Endothelial cell of umbilical vein (primary cell): ENCODE results near the gene MIPEP. TPM values are rescaled to one million over a fixed set of nuclear protein-coding genes. Genes with fewer than 3 reads are reported as not detected.

Source experiments
- BruUV-seq: library from RNA; stranded (reverse); fragments of 400-500 nt; replicated peaks from 2 replicates; lab custom pipeline; 2021; lab: Mats Ljungman, UMichigan
- CTCF ChIA-PET: fragments of 300-600, 350-600 bp; sonication (Branson Sonifier 250); formaldehyde crosslinking; loops from one replicate; lab custom pipeline; 2021; ENCODE audit warnings: antibody characterized with exemption, inconsistent platforms; lab: Charles Lee
- POLR2A ChIA-PET: fragments of 300-600, 350-600 bp; sonication (Branson Sonifier 250); formaldehyde crosslinking; loops from one replicate; lab custom pipeline; 2021; ENCODE audit warnings: antibody characterized with exemption, inconsistent platforms; lab: Charles Lee
- DNase-seq: peaks from one replicate; pipeline ENCODE4 v3.0.0-alpha.2; 2011; ENCODE audit warnings: low read depth, low spot score
- FAIRE-seq: peaks from 2 replicates; lab custom pipeline; 2011; peaks lifted over from hg19 to GRCh38; lab: Jason Lieb, UNC
- H2AFZ ChIP-seq: 2 replicates; pipeline ENCODE4 v1.6.0; 2012; ENCODE audit warnings: low read depth, low read length, control low read depth, inconsistent platforms
- H3K27ac ChIP-seq: 2 replicates; pipeline ENCODE4 v1.5.1; 2011; ENCODE audit warnings: low read depth, mild to moderate bottlenecking, control low read depth, low read length, moderate library complexity; ENCODE audit not compliant: insufficient read depth
- H3K27me3 ChIP-seq, 2 experiments: 2 replicates each; pipeline versions ENCODE4 v1.6.0 to v1.6.1; 2011; ENCODE audit warnings: low read length in 2 of 2, mixed read lengths in 1 of 2; ENCODE audit not compliant: control insufficient read depth in 2 of 2, insufficient read depth in 2 of 2
- H3K36me3 ChIP-seq, 2 experiments: 2 replicates in 1 of 2; 3 replicates in 1 of 2; pipeline ENCODE4 v1.5.1; 2011; ENCODE audit warnings: low read length in 2 of 2, mild to moderate bottlenecking in 1 of 2, moderate library complexity in 1 of 2; ENCODE audit not compliant: control insufficient read depth in 2 of 2, insufficient read depth in 2 of 2; ENCODE audit errors: extremely low read depth in 1 of 2
- H3K4me1 ChIP-seq: 3 replicates; pipeline ENCODE4 v1.5.1; 2011; ENCODE audit warnings: mild to moderate bottlenecking, low read length; ENCODE audit not compliant: control insufficient read depth, insufficient read depth; ENCODE audit errors: extremely low read depth
- H3K4me2 ChIP-seq: 2 replicates; pipeline ENCODE4 v1.6.1; 2011; ENCODE audit warnings: low read length, control low read depth, mixed read lengths; ENCODE audit not compliant: insufficient read depth
- H3K4me3 ChIP-seq, 3 experiments: fragments of 200-600 bp in 1 of 3; sonication (generic), shearing (Covaris generic) in 1 of 3; replicated peaks in 1 of 3; 2 replicates each; pipeline ENCODE4 v1.5.1; 2011 to 2016; ENCODE audit warnings: control low read depth in 3 of 3, low read length in 3 of 3, mild to moderate bottlenecking in 2 of 3, inconsistent platforms in 1 of 3, low read depth in 1 of 3, moderate library complexity in 1 of 3; ENCODE audit not compliant: insufficient read depth in 1 of 3
- H3K79me2 ChIP-seq: 2 replicates; pipeline ENCODE4 v1.6.0; 2012; ENCODE audit warnings: low read length, inconsistent platforms; ENCODE audit not compliant: control insufficient read depth, insufficient read depth
- H3K9ac ChIP-seq: replicated peaks from 2 replicates; pipeline ENCODE3; 2011; ENCODE audit warnings: low read length, control low read depth; ENCODE audit not compliant: insufficient read depth; ENCODE audit errors: extremely low read depth
- H3K9me1 ChIP-seq: replicated peaks from 3 replicates; pipeline ENCODE4 v1.6.0; 2011; ENCODE audit warnings: mild to moderate bottlenecking, low read length; ENCODE audit not compliant: control insufficient read depth, insufficient read depth; ENCODE audit errors: extremely low read depth
- H3K9me3 ChIP-seq: replicated peaks from 2 replicates; pipeline ENCODE4 v1.5.1; 2012; ENCODE audit warnings: low read length, inconsistent platforms; ENCODE audit not compliant: control insufficient read depth, insufficient read depth
- H4K20me1 ChIP-seq: replicated peaks from 2 replicates; pipeline ENCODE3; 2011; ENCODE audit warnings: mild to moderate bottlenecking, low read length; ENCODE audit not compliant: control insufficient read depth, insufficient read depth; ENCODE audit errors: extremely low read depth
- CTCF ChIP-seq, 2 donors: IDR thresholded peaks; 1 replicate in 1 of 2; 2 replicates in 1 of 2; pipeline ENCODE4 v1.5.1; 2011; ENCODE audit warnings: low read length in 2 of 2, mild to moderate bottlenecking in 2 of 2, moderate library complexity in 2 of 2, control low read depth in 1 of 2, inconsistent platforms in 1 of 2, low read depth in 1 of 2; ENCODE audit not compliant: insufficient read depth in 1 of 2; ENCODE audit errors: extremely low read depth in 1 of 2
- EZH2 ChIP-seq: IDR thresholded peaks from 2 replicates; pipeline ENCODE4 v1.6.1; 2012; ENCODE audit warnings: borderline replicate concordance, low read depth, mild to moderate bottlenecking, moderate library complexity, low read length, inconsistent platforms; ENCODE audit not compliant: severe bottlenecking
- FOS ChIP-seq: IDR thresholded peaks from 2 replicates; pipeline ENCODE4 v1.6.1; 2011; ENCODE audit warnings: mild to moderate bottlenecking, low read length, moderate library complexity, borderline replicate concordance; ENCODE audit not compliant: insufficient read depth
- GATA2 ChIP-seq: IDR thresholded peaks from 2 replicates; pipeline ENCODE4 v1.7.0; 2011; ENCODE audit warnings: low read depth, mild to moderate bottlenecking, moderate library complexity, mixed read lengths, low read length; ENCODE audit not compliant: insufficient read length, insufficient read depth
- JUN ChIP-seq: IDR thresholded peaks from 2 replicates; pipeline ENCODE4 v1.6.1; 2011; ENCODE audit warnings: borderline replicate concordance, low read depth; ENCODE audit not compliant: insufficient read length, insufficient read depth
- MAX ChIP-seq: IDR thresholded peaks from 2 replicates; pipeline ENCODE4 v1.6.1; 2011; ENCODE audit not compliant: insufficient read depth, insufficient read length
- MYC ChIP-seq: IDR thresholded peaks from one replicate; pipeline ENCODE4 v1.6.1; 2011; ENCODE audit warnings: mild to moderate bottlenecking, low read depth, low read length
- POLR2A ChIP-seq: IDR thresholded peaks from 2 replicates; pipeline ENCODE4 v1.6.1; 2012; ENCODE audit warnings: low read depth, mild to moderate bottlenecking, control low read depth, low read length
- POLR2AphosphoS5 ChIP-seq: IDR thresholded peaks from 2 replicates; pipeline ENCODE4 v1.6.1; 2012; ENCODE audit warnings: low read depth, mild to moderate bottlenecking, control low read depth, low read length, moderate library complexity; ENCODE audit not compliant: insufficient read depth
- dilution Hi-C: fragments of 300-500 bp; cut with MboI; formaldehyde crosslinking; loops from one replicate; pipeline ENCODE4 v1.15.0; 2019; ENCODE audit warnings: low sequenced_read_pairs; ENCODE audit not compliant: extremely low pct_ligation_motif_present
- intact Hi-C: fragments of 100-400 bp; cut with micrococcal nuclease; formaldehyde crosslinking; loops from one replicate; pipeline ENCODE4 v1.10.0; 2022
- polyA plus RNA-seq, 4 experiments: library from polyadenylated mRNA; depleted of rRNA in 3 of 4; stranded (reverse) in 3 of 4; unstranded in 1 of 4; fragments of >200 nt; gene quantifications; 2 replicates each; pipeline versions ENCODE4 v1.2.1 to v1.2.3, GENCODE V29; 2011 to 2012; ENCODE audit warnings: missing spikeins in 1 of 4
- total RNA-seq: library from RNA; stranded (reverse); gene quantifications from 2 replicates; pipeline ENCODE4 v1.2.3, GENCODE V29; 2021

The MIPEP gene
- total and polyA plus RNA-seq, 2 donors (not counting 3 experiments of a cell fraction or from before 2014, with no cell fraction given), result 12.4 to 19.2 TPM

- Histone ChIP-seq H2AFZ (no peak overlapping the region), H3K27ac (no peak overlapping the region), H3K36me3 (no peaks in the 10 kb centered on the region), H4K20me1 (no peaks in the 10 kb centered on the region), H3K9ac (no peak overlapping the region), H3K27me3 (no peaks in the 10 kb centered on the region), H3K9me3 (no peaks in the 10 kb centered on the region), H3K79me2 (no peaks in the 10 kb centered on the region), H3K4me3 (no peak overlapping the region), H3K4me2 (no peak overlapping the region), H3K4me1 (no peaks in the 10 kb centered on the region), H3K9me1 (no peaks in the 10 kb centered on the region)
- no peak for DNase-seq
- dilution Hi-C loops, result no loop called here
- no TSS peak for BruUV-seq
- TF ChIP-seq JUN (no peak), GATA2 (no peak), POLR2AphosphoS5 (no peak), MYC (no peak), POLR2A (no peak), CTCF (IDR thresholded peaks at IDR 0.05; ENCODE audit: extremely low read depth in 1 of 2, insufficient read depth in 1 of 2, low read depth in 1 of 2, low read length in 2 of 2) (no peak), MAX (no peak), EZH2 (no peak), FOS (no peak)
- FAIRE-seq, result no peak
- intact Hi-C loops, result no loop called here
- ChIA-PET POLR2A (no interaction called here), CTCF (no interaction called here)
These were observed 83.4 kb downstream of the MIPEP start for GRCh38 chr13:23805821-23806220.
